ENCODE measurements around the gene GRPEL2.

DNA sequence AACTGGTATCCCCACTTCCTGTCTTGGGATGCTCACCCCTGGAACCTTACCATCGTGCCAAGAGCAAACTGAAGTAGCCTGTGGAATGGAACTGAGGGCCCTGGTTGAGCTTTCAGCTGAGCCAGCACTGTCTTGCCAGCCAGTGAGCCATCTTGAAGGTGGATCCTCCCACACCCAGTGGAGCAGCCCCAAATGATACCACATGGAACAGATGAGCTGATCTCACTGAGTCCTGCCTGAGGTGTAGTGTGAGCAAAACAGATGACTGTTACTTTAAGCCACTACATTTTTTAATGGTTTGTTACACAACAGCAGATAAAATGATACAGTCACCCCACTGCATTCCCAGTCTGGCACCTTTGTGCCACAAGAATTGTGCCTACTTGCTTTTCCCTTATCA, 10.4 kb downstream of the GRPEL2 start:
- TF ChIP-seq, protein P1, sequence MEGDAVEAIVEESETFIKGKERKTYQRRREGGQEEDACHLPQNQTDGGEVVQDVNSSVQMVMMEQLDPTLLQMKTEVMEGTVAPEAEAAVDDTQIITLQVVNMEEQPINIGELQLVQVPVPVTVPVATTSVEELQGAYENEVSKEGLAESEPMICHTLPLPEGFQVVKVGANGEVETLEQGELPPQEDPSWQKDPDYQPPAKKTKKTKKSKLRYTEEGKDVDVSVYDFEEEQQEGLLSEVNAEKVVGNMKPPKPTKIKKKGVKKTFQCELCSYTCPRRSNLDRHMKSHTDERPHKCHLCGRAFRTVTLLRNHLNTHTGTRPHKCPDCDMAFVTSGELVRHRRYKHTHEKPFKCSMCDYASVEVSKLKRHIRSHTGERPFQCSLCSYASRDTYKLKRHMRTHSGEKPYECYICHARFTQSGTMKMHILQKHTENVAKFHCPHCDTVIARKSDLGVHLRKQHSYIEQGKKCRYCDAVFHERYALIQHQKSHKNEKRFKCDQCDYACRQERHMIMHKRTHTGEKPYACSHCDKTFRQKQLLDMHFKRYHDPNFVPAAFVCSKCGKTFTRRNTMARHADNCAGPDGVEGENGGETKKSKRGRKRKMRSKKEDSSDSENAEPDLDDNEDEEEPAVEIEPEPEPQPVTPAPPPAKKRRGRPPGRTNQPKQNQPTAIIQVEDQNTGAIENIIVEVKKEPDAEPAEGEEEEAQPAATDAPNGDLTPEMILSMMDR (IDR thresholded peaks at IDR 0.05): no peak
- no peak for TF ChIP-seq POLR2A (IDR thresholded peaks at IDR 0.05)

All from esophagus squamous epithelium (tissue), 4 donors.